ENCODE results near the gene RABGGTA.

DNA sequence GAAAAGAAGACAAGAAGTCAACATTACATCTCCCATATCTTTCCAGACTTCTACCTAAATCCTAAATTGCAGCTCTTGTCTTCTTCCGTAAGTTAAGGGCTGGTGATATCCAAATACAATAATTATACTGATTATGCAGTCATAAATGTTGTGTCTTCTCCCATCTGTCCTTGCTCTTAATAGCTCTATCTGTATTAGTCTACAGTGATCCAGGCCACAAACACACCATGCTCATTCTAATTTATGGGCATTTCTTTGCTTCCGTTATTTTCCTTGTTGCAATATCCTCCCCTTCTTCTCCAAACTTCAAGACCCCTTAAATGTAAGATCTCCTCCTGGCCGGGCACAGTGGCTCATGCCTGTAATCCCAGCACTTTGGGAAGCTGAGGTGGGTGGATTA is 51.9 kb downstream of the RABGGTA start:
- no peak for TF ChIP-seq POLR2AphosphoS5 (IDR thresholded peaks at IDR 0.05; ENCODE audit: low read depth, low read length)
- TF ChIP-seq, protein P1, sequence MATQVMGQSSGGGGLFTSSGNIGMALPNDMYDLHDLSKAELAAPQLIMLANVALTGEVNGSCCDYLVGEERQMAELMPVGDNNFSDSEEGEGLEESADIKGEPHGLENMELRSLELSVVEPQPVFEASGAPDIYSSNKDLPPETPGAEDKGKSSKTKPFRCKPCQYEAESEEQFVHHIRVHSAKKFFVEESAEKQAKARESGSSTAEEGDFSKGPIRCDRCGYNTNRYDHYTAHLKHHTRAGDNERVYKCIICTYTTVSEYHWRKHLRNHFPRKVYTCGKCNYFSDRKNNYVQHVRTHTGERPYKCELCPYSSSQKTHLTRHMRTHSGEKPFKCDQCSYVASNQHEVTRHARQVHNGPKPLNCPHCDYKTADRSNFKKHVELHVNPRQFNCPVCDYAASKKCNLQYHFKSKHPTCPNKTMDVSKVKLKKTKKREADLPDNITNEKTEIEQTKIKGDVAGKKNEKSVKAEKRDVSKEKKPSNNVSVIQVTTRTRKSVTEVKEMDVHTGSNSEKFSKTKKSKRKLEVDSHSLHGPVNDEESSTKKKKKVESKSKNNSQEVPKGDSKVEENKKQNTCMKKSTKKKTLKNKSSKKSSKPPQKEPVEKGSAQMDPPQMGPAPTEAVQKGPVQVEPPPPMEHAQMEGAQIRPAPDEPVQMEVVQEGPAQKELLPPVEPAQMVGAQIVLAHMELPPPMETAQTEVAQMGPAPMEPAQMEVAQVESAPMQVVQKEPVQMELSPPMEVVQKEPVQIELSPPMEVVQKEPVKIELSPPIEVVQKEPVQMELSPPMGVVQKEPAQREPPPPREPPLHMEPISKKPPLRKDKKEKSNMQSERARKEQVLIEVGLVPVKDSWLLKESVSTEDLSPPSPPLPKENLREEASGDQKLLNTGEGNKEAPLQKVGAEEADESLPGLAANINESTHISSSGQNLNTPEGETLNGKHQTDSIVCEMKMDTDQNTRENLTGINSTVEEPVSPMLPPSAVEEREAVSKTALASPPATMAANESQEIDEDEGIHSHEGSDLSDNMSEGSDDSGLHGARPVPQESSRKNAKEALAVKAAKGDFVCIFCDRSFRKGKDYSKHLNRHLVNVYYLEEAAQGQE (IDR thresholded peaks at IDR 0.05; ENCODE audit: insufficient read depth in 1 of 2, low read depth in 2 of 2, low read length in 2 of 2) = no peak
- TF ChIP-seq TAF1 (IDR thresholded peaks at IDR 0.05; ENCODE audit: borderline replicate concordance, insufficient read depth, low read length) = no peak
- TF ChIP-seq SIN3A (IDR thresholded peaks at IDR 0.05; ENCODE audit: borderline replicate concordance, insufficient read depth, low read length) = no peak
- TF ChIP-seq FOXP2 (optimal IDR thresholded peaks at IDR 0.05; ENCODE audit: borderline replicate concordance, extremely low read depth, extremely low read length, insufficient read depth) = no peak

All from PFSK-1 (cell line).